Globus pallidus (tissue), 1 donor: ENCODE measurements around the gene KCNQ1OT1.

ENCODE experiments used
- DNase-seq: peaks from one replicate; pipeline ENCODE4 v3.0.0-alpha.2; 2015; ENCODE audit warnings: low spot score

Gene KCNQ1OT1

DNA sequence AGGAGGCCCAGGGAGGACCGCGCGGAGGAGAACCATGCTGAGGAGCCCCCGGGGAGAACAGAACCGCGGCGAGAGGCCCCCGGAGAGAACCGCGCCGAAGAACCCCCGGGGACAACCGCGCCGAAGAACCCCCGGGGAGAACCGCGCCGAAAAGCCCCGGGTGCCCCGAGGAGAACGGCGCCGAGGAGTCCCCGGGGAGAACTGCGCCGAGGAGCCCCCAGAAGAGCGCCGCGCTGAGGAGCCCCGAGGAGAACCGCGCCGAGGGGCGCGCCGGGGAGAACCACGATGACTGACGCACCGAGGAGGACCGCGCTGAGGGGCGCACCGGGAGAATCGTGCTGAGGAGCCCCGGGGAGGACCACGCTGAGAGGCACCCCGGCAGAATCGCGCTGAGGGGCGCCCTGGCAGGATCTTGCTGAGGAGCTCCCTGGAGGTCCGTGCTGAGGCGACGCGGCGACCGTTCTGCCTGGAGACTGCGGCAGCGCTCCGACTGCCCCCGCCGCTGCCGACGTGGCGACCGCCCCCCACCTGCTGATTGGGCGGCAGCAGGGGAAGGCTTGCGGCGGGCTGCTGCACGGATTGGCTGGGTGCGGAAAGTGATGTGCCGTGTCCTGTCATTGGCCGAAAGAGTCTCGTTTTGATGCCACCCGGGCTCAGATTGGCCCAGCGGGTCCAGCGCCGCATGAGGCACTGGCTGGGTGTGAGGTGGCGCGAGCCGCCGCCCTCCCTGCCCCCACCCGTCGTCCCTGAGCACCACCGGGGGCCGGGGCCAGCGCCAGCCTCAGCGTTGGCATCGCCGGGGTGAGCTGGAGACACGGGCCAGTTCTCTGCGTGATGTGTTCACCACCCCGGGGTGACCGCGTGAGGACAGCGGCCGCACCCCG lies at the start of gene KCNQ1OT1:
Gene KCNQ1OT1, minus strand, starts transcription at position 464 of the 884 bp plus-strand sequence.
- DNase-seq: peak; percentile 93

DNA sequence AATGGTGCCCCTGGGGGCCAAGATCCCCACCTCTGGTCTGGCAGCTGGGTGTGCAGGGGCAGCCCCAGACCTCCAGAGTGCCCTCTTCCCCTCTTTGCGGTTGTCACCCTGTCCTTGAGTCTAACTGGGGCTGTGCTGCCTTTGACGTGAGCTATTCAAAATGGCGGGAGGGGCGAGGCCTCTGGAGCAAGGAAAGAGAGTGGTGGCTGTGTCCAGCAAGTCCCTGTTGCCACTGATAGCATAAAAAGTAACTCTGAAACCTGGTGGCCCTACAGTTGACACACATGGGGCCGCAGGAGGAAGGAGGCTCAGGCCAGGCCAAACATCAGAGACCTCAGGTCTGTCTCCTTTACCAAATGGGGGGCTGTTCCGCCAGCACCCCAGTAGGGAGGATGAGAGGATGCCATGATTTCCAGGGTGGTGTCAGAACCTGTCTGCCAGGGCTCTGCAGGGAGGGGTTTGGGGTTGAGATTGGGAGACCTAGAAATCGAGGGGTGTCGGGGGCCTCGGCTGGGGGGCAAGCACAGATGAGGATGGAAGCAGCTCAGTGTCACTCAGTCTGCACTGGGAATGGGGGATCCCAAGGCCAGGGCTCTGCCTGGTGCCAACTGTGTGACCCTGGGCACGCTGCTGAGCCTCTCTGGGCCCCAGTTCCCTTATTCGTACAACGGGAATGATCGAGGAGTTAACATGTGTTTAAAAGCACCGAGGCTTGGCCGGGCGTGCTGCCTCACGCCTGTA lies 49.2 kb upstream of the KCNQ1OT1 start:
- no peak for DNase-seq

DNA sequence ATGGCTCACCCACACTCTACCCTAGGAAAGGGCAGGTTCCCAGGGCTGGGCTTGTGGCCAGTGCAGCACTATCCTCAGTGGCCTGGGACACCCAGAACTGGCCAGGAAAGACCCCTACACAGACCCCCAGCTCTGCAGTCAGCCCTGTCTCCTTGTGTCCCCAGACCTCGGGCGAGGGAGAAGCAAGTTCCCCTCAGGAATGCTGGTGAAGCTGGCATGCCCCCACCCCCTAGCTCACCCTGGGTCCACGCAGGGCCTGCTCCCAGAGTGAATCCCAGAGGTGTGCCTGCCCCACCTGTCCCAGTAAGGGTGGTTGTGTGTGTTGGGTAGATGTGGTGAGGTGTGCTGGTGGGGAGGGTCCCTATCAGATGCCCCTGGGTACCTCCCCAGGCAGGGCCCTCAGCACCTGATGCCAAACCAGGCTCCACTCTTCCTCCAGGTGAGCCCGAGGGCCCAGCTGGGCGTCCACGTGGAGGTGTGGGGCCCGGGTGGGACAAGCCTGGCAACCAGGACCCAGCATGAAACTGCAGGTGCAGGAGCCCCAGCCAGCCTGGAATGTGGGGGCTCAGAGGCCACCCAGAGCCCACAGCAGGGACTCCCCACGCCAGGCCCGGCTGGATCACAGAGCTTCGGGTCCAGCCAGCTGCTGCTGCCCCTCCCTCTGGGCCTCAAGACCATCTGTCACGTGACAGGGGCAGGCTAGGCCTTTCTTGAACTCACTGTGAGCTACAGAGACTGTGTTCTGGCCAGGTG lies 48.4 kb upstream of the KCNQ1OT1 start:
- DNase-seq: no peak

DNA sequence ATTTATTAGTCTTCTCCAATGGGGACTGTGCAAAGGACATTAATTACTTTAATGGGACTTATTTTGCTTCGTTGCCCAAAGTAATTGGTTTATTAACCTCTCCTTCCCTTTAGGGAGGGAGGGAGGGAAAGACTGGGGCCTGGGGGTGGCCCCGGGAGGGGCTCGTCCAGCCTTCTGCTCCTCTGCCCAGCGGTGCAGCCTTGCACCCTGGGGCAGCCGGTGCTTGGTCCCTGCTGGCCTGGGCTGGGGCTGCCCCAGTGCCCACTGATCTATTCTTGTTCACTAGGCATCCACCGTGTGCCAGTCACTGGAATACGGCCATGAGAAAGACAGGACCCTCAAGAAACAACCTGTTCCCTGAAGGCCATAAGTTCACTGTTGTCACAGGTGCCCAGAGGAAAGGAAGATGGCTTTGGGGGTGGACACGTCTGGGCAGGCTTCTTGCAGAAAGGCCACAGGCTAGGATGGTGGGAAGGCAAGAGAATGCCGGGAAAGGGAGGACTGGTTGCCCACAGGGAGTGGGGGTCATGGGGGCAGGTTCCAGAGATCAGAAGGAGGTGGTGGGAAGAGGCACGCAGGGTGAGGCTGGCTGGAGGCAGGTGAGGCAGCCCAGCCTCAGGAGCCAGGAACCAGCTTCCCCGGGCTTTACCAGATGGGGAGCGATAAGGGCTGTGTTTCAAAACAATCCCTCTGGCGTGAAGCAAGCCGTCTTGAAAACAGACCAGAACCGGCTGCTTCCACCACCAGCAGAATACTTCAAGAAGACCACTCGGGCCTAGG lies 47.6 kb upstream of the KCNQ1OT1 start:
- no peak for DNase-seq

DNA sequence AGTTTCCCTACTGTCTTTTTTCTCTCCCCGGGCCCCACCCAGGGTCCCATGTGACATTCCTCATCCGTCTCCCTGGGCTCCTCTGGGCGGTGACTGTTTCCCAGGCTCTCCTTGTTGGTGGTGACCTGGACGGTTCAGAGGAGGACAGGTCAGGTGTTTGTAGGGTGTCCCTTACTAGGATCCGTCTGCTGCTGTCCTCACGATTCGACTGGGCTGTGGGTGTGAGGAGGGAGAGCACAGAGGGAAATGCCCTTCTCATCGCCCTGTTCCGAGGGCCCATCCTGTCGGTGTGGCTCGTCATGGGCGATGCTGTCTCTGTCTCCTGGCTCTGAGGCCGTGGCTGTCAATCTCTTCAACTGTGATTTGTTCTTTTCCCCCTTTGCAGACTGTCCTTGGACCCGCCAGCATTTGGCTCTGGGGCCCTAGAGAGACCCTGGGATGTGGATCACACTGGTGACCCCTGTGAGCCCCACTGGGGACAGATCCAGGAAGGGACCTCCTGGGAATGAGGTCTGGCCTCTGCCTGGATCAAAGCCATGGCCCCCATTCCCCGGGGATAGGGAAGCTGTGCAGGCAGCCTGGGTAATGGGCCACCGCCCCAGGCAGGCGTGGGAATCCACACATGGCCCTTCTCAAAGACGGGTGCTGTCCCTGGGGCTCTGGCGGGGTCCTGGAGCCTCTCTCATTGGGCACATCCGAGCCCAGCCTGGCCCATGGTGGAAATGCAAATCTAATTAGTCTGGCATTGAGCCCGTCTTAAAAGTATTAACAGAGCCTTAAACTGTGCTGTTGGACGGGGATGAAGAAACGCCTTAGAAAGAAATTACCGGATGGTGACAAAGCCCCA lies 46.8 kb upstream of the KCNQ1OT1 start:
- no peak for DNase-seq

DNA sequence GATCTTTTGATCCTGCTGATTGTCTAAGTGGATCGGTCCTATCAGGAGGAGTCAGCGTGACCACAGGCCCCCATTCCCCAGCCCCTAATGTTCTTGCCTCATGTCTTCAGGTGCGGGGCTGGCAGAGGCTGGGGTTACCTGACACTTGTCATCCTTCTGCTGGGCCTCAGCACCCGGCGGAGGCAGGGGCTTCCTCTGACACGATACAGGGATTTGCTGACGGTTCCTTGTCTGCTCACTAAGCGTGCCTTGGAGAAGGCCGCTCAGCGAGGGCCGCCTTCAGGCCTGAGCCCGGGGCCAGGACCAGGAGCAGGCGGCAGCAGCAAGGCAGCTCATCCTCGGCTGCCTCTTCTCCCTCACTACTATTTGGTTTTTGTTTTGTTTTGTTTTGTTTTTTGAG lies 45.7 kb upstream of the KCNQ1OT1 start:
- no peak for DNase-seq

DNA sequence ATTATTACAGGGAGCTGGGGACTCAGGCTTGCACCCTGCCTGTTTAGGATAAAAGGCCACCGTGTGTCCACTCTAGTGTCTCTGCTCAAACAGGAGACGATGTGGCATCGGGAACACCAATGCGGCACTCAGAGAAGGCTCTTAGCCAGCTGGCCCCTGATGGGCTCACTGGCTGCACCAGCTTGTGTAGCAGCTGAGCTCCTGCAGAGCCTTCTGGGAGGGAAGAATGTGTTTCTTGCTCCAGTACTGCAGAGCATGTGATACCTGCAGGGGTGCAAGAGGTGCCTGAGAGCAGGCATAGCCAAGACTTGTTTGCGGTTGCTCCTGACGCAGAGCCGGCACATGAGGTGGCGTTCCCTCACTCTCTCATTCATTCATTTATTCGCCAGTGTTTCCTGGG lies 44.4 kb upstream of the KCNQ1OT1 start:
- DNase-seq: no peak

DNA sequence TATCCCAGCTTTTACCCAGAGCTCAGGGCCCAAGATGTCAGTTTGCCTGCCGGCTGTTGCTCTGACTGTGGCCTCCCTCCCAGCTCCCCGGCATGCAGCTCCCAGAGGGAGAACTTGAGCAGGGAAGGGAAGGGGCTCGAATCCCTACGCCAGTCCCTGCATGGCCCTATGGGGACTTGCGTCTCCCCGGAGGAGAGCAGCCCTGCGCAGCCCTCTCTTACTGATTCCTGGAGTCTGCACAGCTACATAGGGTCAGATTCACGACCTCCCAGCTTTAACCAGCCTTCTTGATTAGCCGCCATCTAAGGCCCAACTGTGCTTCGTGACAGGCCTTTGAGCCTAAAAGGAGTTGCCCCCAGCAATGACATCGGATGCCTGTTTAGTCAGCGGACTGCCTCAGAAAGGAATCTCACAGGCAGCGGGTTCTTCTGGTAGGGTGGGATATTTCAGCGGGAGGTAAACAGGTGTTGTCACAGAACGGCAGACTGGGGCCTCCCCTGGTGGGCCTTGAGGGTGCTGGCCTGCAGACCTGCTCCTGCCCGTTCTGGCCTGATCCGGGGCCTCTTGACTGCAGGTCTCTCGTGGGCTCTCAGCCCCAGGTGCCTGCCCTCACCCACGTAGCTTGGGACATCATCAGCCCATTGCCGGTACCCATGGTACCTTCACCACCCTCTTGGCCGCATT lies 43.8 kb upstream of the KCNQ1OT1 start:
- no peak for DNase-seq

DNA sequence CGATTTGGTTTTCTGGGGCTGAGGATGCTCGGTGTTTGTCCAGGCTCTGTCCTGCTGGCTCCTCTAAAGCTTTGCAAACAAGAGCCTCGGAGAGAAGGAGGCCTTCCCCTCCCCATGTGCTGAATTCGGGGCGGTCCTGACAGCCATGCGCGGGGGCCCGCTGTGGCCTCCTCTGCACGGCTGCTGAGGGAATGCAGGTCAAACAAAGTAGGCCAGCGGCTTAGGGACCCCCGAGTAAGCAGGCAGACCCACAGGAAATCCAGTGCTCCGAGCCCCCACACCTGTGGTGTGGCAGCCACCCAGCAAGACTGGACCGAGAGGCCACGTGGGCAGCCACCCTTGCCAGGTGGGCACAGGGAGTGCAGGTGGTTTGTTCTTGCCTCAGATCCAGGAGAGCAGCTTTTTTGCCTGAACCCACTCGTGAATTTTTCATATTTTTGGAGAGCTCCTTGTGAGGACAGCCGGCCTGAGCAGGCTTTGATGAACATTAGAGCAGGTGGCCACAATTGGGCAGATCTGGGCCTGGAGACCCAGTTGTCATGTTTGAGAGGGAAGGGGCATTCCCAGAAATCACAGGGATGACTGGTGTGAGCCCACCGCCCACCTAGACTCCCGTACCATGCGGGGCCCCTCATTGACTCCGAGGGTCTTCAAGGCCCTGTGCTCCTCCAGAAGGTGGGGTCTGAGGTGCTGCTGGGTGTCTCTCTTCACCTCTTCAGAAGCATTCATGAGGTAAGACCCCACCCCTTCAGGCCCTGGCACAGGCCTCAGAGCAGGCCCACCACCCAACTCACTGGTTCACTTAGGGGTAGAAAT lies 43.0 kb upstream of the KCNQ1OT1 start:
- no peak for DNase-seq

DNA sequence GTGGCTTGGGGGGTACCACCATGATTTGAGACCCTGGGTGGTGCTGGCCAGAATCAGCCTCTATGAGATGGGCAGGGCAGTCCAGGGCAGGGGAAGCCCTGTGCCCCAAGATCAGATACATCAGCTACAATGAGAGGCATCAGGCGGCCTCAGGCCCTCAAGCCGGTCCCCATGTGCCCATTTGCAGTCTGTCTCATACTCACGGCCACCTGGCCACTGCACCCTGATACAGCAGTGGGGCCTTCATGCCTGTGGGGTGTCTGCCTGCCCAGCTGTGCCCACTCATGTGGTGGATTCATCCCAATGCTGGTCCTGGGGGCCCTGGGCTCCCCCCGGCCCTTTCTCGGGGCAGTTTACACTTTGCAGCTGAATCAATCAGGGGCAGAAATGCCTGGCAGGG lies 42.4 kb upstream of the KCNQ1OT1 start:
- DNase-seq: no peak

DNA sequence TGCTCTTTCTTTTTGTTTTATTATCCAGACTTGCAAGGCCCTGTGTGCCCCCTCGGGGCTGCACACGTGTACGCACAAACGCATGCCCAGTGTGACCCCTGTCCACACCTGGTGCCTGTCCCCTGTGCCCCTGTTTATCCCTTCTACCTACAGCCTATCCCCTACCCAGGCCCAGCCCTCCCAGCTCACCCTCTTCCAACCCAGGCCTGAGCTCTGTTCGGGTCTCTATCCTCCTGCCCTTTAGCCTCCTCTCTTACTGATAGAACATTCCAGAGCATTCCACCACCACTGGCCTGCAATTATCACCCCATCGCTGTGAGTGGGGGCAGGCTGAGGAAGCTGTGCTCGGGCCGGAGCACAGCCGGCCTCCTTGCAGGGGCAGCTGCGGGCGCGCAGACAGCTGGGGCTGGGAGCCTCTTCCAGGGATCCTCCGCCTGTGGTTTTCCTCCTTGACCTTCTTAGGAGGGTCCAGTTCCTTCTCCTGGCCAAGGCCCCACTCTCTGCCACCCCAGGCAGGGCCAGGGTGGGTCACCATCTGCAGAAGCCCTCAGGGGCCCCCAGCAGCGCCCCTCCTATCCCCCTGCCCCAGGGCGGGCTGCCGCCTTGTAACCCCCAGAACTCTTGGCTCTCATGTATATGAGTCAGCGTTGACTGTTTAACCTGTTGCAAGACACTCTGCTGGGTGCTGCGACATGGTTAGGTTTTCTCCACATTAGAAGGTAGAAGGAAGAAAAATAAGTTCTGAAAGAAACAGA lies 41.8 kb upstream of the KCNQ1OT1 start:
- DNase-seq: no peak

DNA sequence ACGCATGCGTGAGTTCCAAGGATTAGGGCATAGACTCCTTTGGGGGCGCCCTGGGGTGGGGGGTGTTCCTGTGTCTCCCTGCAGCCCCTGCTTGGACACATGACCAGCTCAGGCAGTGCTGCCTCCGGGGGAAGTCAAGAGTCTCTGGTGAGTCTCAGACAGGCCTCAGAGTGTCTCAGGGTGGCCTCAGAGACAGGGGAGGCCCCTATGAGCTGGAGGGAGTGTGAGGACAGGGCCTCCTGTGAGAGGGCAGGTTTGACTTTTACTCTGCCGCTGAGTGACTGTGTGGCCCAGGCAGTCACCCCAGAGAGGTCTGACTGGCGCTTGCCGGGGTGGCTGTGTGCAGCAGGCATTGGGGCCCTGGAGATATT lies 41.2 kb upstream of the KCNQ1OT1 start:
- DNase-seq: no peak

DNA sequence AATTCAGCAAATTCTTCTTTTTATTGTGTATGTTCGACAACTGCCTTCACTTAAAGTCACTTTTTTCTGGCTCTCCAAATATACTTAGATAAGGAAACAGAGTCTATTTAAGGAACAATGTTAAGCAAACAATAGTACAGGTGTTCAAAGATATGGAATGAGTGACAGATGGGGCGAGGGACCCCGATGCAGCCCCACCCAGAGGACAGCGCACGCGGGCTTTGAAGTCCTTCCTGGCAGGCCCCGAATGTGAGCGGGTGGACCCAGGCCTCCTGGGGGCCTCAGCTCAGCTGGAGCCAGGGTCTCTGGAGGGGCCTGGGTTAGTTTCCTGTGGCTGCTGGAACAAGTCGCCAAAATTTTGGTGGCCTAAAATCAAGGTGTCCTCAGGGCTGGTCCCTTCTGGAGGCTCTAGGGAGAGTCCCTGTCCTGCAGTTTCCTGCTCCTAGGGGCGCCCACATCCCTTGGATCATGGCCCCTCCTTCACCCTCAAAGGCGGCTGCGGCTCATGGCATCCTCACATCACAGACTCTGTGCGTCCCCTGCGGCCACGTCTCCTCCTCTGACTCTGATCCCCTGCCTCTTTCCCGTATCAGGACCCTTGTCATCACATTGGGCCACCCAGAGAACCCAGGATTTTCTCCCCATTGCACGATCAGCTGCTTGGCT lies 40.6 kb upstream of the KCNQ1OT1 start:
- DNase-seq: no peak

DNA sequence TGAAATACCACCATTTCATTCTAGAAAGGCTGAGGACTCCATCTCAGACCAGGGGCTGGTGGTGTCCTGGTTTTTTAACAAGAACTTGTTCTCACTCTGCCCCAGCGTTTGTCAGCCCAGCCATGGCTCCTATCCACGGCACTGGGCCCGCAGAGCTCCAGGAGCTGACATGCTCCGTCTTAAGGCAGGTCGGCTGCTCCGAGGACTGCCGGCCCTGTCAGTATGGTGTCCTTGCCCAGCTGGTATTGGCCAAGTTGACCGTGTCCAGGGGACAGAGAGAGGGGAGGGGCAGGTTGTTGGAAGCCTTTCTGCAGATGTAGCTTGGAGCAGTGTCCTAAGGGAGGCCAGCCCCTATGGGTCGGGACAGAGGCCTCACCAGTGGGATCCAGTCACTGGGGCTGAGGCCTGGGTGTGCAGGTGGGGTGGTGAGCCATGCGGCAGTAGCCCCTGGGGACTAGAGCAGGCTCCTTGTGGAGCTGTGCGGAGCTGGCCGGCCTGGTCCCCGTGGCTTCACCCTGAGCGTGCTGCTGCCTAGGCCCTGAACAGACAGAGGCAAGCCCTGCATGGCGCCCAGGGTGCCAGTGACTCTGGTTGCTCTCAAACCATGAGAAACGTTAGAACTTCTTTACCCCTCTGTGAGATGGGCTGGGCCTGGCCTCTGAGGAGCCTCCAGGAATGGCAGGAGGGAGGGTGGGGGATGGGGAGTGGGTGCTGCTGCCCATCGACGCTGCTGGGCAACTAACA lies 39.9 kb upstream of the KCNQ1OT1 start:
- DNase-seq: no peak

DNA sequence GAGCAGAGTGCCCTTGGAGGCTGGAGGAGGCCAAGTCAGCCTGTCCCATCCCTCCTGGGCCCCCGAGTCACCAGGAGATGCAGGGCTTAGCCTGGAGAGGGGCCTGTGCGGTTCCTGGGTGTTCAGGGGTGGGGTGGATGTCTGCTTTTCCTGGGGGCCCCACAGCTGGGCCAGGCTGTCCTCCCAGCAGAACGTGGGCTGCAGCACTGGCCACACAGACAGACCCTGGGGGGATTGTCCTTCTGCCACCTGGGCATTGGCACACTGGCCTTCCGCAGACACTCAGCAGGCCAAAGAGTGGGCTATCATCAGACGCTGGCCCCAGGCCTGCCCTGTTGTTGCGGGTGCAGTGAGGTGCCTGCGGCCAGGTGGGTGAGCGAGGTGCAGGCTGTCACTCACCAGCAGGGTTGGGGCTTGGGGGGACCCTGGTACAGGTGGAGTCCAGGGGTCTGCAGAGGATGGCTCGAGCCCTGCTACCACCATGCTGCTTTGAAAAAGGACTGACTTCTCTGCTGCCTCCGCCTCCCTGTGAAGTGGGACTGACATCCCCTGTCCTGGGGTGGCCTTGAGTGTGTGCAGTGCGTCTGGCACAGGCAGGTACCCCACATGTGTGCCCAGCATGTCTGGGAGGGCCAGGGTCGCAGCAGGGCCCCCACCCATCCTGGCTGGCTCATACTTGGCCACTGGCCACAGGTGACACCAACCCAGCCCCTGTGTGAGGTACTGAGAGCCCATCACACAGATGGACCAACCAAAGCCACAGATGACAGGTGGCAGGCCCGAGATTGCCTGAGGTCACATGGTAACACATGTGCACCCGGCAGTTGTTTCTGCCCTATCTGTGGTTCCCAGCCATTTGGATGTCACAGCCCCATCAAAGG lies 39.0 kb upstream of the KCNQ1OT1 start:
- no peak for DNase-seq

DNA sequence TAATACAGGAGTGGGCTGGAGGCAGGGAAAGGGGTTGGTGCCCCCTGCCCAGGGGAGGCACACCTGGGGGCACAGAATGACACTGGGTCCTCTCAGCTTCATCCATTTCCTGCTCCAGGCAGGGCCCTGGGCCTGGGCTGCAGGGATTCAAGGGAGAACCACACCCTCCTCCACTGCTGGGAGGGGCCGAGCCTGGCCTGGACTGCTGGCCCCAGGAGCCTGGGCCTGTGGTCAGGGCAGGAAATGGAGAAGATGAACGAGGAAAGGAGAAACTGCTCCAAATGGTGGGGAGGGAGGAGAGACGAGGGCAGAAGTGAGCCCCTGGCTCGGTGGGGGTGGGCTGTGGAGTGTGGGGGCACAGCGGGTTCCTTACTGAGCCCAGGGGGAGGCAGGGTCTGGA lies 38.1 kb upstream of the KCNQ1OT1 start:
- no peak for DNase-seq

DNA sequence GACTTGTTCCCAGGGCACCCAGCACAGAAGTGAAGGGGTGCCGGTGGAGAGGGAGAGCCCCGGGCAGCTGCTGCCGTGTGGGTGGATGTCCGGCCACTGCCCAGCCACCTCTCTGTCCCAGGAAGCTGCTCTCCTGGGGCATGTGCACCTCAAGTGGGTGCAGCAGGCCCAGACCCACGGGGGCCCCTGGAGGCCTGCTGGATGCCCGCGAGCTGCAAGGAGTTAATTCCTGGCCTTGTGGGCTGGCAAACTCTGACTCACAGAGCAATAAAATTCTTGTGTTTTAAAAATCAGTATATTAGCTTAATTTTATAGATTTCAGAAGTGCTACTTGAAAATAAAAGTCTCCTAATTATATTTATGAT lies 37.4 kb upstream of the KCNQ1OT1 start:
- DNase-seq: no peak
